NCI-H187 treated with DMSO at 0.1 percent for 48 hours (cell line): ENCODE measurements around the gene TRIM26.

Source experiments
- DNase-seq: peaks from one replicate; lab custom pipeline; 2025; lab: John Stamatoyannopoulos, UW

Gene TRIM26

DNA sequence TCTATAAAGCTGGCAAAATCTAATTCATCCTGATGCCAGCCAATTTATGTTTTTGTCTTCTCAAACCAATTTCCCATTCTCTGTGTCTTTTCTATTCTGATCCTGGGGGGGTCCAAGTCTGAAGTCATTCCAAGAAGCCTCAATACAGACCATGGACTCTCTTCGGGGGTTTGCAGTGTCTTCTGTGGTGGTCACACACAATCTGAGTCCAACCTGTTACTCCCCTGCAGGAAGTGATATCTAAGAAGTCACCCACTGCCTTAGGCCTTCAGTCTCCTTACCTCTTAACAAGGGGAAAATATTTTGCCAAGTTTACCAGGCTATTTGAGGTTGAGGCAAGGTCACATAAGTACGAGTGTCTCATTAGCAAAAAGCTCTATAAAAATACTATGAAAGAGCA is 1.9 kb downstream of the TRIM26 start:
- DNase-seq = no peak

DNA sequence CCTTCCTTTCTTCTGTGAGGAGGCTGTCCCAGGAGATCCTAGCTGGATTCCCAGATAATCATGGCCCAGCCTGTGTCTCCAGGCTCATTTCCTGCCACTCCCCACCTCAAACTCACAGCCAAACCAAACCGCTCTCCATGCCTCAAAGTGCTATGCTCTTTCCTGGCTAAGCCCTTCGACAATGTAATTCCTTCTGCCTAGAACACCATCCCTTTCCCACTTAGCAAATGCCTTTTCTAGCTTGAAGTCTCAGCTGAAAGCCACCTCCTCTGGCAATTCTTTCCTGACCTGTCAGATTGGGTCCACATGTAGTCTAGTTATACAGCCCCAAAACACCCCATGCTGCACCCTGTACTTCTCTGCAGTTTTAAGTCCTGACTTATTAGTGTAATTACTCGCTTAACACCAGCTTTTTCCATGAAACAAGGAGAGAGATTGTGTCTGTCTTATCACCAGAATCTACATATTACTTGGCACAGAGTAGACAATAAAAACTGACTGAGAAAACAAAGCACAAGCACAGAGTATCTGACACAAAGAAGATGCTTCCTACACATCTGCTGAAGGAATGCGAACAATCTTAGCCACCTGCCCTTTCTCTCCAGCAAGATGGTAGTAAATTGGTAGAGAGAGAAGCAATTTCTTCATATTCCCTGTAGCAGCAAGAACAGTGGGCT is 5.4 kb downstream of the TRIM26 start:
- DNase-seq = no peak

DNA sequence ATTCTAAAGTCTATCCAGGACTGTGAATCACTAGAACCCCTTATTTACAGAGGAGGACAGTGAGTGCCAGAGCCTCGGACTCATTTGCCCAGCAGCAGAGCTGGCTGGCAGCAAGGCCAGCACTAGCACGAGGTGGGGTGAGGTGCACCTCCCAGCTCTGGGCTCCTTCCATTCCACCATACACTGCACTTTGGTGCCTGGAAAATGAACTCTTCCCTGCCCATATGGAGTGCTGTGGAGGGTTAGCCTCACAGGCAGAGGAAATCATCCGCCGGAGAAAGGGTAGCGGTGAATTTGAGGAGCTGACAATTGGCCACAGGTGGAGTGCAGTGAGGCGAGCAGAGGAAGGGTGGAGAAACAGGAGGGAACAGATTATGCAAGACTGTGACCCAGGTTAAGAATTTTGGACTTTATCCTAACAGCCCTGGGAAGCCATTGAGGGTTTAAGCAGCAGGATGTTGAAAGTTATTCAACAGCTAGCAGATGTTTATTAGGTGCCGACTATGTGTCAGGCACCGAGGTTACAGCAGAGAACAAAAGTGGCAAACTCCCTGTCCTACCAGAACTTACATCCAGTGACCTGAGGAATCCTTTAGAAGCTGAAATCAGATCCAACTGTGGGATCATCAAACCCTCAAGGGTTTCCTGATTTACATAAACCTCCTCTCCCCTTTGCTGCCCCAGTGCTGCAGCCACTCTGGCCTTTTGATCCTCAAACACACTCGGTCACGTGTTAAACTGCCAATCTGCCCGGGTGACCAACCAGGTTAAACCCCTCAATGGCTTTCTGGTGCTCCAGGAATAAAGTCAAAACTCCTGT is 6.2 kb downstream of the TRIM26 start:
- DNase-seq = no peak

DNA sequence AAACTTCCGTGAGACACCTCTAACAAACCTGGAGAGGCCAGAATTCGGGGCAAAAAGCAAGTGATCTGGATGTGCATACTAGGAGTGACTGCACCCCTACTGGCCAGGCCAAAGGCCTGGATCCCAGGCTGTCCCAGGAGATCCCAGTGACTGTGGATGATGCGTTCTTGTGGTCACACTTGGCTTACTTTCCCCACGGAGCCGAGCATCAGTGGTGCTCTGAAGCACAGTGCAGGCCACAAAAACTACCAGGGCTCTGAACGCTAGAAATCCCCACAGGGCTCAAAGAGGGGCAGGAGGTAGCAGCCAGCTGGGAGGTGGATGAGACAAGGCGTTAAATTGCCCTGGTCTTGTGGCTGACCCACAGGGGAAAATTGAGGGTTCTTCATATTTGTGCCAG is 7.1 kb downstream of the TRIM26 start:
- DNase-seq = no peak

DNA sequence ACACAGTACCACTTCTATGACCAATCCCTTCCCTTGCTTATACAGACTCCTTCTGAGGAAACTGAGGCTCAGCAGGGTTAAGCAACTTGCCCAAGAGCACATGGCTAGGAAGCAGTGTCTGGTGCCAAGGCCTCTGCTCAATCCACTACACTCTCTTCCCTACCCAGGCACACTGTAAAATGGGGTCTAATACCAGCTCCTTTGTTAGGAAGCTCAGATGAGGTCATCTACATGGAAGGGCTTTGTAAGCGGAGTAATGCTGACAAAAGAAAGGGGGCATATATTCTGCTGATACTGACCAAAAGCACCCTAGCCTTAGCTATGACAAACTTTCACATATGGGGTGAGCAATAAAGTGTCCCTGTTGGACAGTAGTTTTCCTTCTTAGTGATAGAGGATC is 9.1 kb downstream of the TRIM26 start:
- DNase-seq = no peak

DNA sequence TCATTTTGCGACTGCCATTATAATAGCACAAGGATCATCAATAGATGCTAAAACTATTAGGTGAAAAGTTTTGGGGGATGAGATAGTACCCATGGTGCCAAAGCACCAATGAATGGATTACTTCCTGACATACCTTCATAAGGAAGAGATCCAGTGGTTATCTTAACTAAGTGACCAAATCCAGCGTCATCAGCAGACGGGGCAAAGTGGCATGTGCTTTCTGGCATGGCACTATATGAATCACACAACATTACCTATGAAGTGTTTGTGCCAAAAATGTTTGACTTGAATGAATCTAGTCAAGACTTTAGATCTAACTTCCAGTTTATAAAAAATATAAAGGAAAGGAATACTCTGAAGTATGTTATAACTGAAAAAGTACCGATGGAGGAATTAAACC is 10.8 kb downstream of the TRIM26 start:
- no peak for DNase-seq

DNA sequence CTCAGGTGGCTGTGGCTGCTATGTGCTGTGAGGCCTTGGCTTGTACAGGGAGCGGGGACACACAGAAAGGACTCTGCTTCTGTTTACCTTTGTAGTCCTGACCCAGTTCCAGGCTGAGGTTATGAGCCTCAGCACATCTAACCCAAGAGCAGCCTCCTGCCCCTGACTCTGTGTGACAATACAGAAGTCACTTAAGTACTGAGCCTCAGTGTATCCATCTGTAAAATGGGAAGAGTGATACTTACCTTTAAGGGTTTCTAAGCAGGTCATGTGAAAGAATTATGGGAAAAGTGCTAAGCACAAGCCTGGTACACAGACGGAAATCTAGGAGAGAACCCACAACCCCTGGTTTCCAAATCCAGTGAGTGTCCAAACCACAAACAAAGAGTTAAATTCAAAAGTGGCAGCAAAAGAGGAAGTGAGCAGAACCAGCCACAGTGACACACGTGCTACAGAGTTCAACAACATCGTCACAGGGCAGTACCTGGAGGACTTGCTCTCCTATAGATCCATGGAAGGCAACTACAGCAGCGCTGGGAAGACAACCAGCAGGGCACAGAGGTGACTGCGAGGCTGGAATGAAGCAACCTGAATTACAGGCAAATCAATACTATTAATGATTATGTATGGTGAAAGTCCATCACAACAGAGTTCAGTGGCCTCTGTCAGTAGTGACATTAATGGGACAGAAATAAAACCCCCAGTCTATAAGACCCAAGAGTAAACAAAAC is 12.5 kb downstream of the TRIM26 start:
- DNase-seq = no peak

DNA sequence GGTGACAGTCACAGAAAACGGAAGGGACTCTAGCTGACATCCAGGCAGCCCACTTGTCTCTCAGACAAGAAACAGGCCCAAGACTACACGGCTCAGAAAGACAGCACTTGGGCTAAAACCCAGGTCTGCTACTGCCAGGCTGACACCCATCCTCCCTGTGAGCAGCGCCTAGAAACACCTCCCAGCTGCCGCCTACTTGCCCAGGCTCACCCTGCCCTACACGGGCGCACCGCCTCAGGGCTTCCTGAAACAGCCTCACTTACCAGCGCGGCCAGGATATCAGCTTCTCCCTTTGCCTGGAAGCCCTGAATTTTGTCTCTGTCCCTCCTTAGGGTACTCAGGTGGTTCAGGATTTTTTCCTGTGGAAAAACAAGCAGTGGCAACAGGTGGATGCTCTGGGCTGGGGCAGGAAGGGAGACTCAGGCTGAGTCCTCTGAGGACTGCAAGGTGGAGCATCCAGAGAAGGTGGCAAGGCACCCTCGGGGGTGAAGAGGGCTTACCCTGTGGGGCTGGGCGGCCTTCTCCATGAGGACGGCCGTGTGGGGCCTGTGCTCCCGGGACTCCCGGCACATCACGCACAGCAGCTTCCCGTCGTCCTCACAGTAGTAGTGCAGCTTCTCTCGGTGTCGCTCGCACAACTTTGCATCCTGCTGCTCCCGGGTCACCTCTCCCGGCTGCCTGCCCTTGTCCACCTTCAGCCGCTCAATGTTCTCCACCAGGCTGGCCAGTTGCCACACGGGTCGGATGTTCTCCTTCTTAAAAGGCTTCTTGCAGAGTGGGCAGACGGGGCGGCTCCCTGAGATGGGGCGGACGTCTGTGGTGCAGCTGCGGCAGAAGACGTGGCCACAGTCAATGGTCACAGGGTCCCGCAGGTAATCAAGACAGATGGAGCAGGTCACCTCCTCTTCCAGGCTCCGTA is 14.8 kb downstream of the TRIM26 start:
- DNase-seq = no peak

DNA sequence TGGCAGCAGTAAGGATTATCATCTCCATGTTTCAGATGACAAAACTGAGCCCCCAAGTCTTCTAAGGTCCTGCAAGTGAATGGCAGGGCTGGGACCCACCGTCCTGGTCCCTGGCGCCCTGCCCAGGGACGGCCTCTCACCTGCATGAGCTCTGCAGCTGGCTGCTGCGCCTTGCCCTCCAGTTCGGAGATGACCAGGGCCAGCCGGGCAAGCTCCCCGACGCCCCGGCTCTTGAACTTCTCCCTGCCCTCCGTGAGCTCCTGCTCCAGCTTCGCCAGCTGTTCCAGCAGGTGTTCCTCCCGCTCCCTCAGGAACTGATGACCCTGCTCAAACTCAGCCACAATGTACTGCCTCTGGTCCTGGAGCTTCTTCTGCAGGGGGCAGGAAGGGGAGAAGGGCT is 16.8 kb downstream of the TRIM26 start:
- DNase-seq = no peak

DNA sequence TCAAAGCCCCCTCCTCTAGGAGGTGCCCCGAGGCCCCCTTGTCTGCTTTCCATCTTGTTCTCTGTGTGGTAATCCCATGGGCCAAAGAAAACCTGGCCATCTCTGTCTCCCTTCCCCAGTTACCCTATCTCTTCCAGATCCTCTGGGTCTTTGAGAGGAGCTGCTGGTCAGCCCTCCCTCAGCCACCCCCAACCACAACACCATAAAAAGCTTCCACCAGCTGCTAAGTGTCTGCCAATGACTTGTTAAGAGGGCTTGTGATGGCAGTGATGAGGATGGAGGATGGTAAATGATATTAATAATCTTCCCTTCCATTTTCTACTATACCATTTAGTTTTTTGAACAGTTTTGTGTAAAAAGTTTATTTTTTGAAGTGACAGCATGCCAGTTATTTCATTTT is 17.3 kb downstream of the TRIM26 start:
- no peak for DNase-seq

DNA sequence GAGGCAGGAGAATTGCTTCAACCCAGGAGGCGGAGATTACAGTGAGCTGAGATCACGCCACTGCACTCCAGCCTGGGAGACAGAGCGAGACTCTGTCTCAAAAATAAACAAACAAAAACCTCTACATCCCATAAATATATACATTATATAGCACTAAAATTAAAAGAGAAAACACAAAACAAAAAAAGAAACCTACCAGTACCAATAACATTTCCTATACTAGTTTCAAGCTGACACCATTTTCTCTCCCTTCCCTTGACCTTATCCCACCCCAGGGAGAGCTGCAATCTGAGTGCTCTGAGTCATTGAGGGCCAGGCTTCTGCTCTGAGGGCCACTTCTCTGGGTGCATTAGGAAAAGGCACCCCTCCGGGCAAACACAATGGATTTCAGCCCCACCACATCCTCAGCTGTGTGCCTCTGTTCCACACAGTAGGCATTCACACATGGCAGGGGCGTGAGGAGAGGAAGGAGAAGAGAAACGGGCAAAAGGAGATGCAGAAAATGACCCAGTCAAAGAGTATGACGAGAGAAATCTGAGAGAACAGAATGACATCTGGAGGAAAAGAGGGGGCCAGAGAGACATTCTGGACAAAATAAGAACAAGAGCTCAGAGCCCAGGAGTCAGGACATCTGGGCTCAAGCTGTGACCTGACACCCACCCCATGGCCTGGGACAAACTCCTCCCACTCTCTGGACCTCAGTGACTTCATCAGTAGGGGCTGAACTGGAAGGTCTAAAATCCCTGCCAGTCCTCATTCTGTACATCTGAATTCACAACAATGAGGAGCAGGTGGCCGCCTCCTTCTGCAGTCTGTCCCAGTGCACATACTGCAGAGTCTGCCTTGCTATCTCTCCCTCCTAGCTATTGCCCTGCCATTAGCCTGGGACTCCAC is 18.2 kb downstream of the TRIM26 start:
- DNase-seq = no peak

DNA sequence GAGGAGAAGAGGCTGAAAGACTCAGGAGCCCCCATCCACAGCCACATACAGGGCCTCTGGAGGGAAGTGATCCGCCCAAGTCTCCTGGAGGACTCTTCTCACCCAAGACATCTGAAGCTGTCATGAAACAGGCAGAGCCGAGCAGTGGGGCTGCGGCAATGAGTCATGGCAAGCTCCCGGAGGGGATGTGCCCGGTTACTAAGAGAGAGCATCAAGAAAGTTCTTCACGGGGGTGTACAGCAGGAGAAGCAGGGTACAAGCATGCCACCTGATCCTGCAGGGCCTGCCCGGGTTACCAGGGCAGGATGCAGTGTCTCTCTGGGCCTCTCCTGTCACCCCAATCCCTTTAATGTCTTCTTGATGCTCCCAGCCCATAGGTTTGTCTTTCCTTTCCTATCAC is 21.1 kb downstream of the TRIM26 start:
- no peak for DNase-seq

DNA sequence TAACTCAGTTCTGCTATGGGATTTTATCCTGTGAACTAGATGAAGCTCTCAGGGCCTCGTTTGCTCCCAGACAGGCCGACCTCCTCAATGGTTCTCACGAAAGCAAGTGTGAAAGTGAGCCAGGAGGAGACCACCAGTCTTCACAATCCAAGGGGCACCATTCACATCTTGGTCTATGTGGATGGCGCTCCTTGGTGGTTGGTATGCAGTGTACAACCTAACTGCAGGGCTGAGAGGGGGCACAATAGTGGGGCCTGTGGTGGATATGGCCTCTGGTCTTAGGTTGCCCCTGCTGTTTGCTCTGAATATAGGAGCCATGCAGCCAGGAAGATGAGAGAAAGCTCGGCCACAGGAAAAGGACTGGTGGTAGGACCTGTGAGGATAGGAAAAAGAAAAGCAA is 24.7 kb downstream of the TRIM26 start:
- DNase-seq = no peak

DNA sequence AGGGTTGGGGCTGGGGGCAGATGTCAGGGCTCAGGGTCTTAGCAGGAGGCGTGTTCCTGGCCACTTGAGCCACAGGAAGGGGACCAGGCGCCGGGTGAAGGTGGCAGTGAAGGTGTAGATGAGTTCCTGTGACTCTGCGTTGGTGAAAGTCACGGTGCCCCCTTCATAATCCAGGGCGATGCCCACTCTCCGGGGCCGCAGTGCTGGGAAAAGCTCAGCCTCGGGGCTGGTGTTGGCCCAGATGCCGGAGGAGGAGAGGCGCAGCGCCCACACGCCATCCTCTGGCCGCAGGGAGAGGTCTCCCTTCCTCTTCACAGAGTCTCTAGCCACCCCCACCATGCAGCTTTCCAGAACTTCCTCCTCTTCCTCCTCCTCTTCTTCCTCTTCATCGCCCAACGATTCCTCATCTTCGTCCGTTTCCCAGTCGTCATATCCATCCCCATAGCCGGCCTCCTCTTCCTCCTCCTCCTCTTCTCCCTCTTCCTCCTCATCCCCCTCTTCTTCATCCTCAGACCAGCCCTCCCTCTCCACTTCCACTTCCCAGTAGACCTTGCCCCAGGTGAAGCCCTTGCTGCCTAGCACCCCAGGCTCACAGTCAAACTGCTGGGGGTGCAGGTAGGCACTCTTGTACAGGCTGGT is 27.2 kb downstream of the TRIM26 start:
- no peak for DNase-seq

DNA sequence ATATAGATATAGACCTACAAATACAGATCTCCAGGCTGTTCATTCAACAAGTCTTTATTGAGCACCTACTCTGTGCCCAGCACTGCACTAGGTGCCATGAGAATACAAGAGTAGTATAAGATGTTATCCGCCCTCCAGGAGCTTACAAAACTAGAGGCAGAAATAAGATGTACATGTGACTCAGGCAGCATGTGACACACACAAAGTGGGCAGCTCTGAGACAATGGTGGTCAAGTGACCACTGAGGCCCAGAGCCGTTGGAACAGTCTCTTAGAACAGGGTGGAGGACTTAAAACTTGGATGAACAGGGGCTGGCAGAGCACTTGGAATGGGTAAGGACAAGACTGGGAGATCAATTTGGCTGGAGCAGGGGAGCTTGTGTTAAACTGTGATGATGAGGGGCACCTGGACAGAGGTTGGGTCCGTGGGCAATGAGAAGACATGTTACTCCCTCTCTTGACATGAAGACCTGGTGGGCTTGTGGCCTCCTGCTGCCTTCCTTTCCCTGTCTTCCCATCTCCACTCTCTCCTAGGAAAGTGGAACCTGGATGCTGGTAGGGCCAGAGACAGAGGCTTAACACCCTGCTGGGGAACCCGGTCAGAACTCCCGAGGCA is 28.7 kb downstream of the TRIM26 start:
- DNase-seq = no peak

DNA sequence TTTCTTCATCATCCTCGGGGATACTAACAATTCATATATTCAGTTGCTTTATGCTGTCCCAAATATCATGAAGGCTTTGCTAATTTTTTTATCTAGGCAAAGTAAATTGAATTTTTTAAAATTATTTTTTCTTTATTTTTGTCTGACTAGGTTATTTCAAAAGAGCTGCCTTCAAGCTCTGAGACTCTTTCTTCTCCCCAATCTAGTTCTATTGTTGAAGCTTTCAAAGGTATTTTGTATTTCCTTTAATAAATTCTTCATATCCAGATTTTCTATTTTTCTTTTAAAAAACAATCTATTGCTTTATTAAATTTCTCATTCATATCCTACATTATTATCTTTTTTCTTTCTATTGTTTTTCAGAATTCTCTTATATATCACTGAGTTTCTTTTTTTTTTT is 33.1 kb downstream of the TRIM26 start:
- no peak for DNase-seq

DNA sequence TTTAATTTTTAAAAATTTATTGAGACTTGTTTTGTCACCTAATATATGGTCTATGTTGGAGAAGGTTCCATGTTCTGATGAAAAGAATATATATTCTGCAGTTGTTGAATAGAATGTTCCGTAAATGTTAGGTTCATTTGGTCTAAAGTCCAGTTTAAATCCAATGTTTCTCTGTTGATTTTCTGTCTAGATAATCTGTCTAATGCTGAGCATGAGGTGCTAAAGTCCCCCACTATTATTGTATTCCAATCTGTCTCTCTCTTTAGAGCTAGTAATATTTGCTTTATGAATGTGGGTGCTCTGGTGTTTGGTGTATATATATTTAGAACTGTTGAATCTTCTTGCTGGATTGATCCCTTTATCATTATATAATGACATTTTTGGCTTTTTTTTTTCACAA is 34.4 kb downstream of the TRIM26 start:
- DNase-seq = no peak

DNA sequence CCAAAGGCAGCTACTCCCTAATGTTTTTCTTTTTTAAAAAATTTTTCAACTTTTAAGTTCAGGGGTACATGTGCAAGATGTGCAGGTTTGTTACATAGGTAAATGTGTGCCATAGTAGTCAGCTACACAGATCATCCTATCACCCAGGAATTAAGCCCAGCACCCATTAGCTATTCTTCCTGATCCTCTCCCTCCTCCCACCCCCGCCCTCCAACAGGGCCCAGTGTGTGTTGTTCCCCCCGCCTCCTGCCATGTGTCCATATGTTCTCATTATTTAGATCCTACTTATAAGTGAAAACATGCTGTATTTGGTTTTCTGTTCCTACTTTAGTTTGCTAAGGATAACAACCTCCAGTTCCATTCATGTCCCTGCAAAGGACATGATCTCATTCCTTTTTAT is 37.4 kb downstream of the TRIM26 start:
- no peak for DNase-seq

DNA sequence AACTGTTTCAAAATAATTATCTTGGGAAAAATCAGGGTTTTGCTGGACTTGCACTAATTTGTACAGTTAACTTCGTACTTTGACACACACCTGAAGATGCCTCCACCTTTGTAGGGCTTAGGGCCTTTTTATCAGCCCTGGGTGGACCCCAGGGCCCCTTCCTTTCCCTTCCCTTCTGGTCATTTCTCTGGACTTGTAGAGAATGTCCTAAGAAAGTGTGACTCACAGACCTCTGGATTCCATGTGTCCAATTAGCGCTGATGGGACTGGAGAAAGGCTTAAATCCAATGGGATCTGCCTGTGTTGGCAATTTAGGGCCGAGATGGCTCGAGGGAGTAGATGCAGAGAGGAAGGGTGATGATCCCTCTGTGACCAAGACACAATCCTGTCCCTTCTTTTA is 40.5 kb downstream of the TRIM26 start:
- no peak for DNase-seq
